Tongue (tissue), 2 donors: ENCODE measurements around the gene MMP27. TPM values are rescaled to one million over a fixed set of nuclear protein-coding genes. Genes with fewer than 3 reads are reported as not detected.
"Not testable (repeated sequence)": the region's sequence is repeated elsewhere in the genome, so short reads cannot be mapped to it uniquely, and the experiment has no call there.

Experiments
- DNase-seq: peaks from one replicate; pipeline ENCODE4 v3.0.0-alpha.2; 2015
- total RNA-seq: library from RNA; depleted of rRNA; stranded (reverse); fragments of >200 nt; gene quantifications from one replicate; pipeline ENCODE4 v1.2.3, GENCODE V29; 2014

The MMP27 gene
- 1.6 TPM for total RNA-seq

GRCh38 chr11:102705626-102706025 is at the start of gene MMP27:
TSS of gene MMP27 (minus strand) at chr11:102705769. CDS start at chr11:102705714, 55 bp downstream.
- no peak for DNase-seq

- DNase-seq: no peak
These were observed 47.7 kb upstream of the MMP27 start for GRCh38 chr11:102753267-102753666.

- no peak for DNase-seq
These were observed 46.1 kb upstream of the MMP27 start for GRCh38 chr11:102751673-102752072.

GRCh38 chr11:102749101-102749722 is 43.6 kb upstream of the MMP27 start:
- DNase-seq: no peak

GRCh38 chr11:102746746-102747578 is 41.4 kb upstream of the MMP27 start:
- DNase-seq: not testable (repeated sequence)

GRCh38 chr11:102734650-102735049 is 29.1 kb upstream of the MMP27 start:
- no peak for DNase-seq

- DNase-seq: peak; percentile 20
These were observed 27.8 kb upstream of the MMP27 start for GRCh38 chr11:102733232-102733875.

- not testable (repeated sequence) for DNase-seq
These were observed 25.4 kb upstream of the MMP27 start for GRCh38 chr11:102730944-102731343.

GRCh38 chr11:102729849-102730815 is 24.6 kb upstream of the MMP27 start:
- DNase-seq: peak; percentile 74

- no peak for DNase-seq
These were observed 22.3 kb upstream of the MMP27 start for GRCh38 chr11:102727890-102728289.

GRCh38 chr11:102724904-102725500 is 19.4 kb upstream of the MMP27 start, which contains the start of gene MMP8:
TSS of gene MMP8 (minus strand) at chr11:102724954. CDS start at chr11:102724855, 99 bp downstream.
- DNase-seq: no peak

GRCh38 chr11:102722821-102723220 is 17.3 kb upstream of the MMP27 start:
- DNase-seq: no peak

GRCh38 chr11:102719620-102720277 is 14.2 kb upstream of the MMP27 start:
- no peak for DNase-seq

GRCh38 chr11:102717280-102717679 is 11.7 kb upstream of the MMP27 start:
- DNase-seq: no peak

GRCh38 chr11:102716527-102716926 is 11.0 kb upstream of the MMP27 start:
- DNase-seq: no peak

- DNase-seq: no peak
These were observed 6.6 kb upstream of the MMP27 start for GRCh38 chr11:102712137-102712536.

GRCh38 chr11:102709201-102709945 is 3.8 kb upstream of the MMP27 start:
- no peak for DNase-seq

GRCh38 chr11:102708654-102709053 is 3.1 kb upstream of the MMP27 start:
- DNase-seq: no peak

- no peak for DNase-seq
These were observed 728 bp downstream of the MMP27 start for GRCh38 chr11:102704841-102705240.
